Chondrocyte (in vitro differentiated cells): ENCODE data around the gene ENKUR. TPM values are rescaled to one million over a fixed set of nuclear protein-coding genes. Genes with fewer than 3 reads are reported as not detected.

Source experiments
- DNase-seq: peaks from one replicate; pipeline ENCODE4 v3.0.0; 2021; ENCODE audit warnings: mixed read lengths, low spot score
- H3K27ac Mint-ChIP-seq: one replicate; pipeline ENCODE4 v1.8.0; 2021; ENCODE audit warnings: mild to moderate bottlenecking, moderate library complexity, mixed read lengths; ENCODE audit not compliant: unreplicated experiment
- H3K27me3 Mint-ChIP-seq: 2 replicates; pipeline ENCODE4 v1.8.0; 2021; ENCODE audit warnings: low read depth, mixed read lengths
- H3K36me3 Mint-ChIP-seq: 2 replicates; pipeline ENCODE4 v1.8.0; 2021; ENCODE audit warnings: low read depth, mixed read lengths
- H3K4me1 Mint-ChIP-seq: 2 replicates; pipeline ENCODE4 v1.8.0; 2021; ENCODE audit warnings: low read depth, mild to moderate bottlenecking, mixed read lengths
- H3K4me3 Mint-ChIP-seq: one replicate; pipeline ENCODE4 v1.8.0; 2021; ENCODE audit warnings: mild to moderate bottlenecking, moderate library complexity, mixed read lengths; ENCODE audit not compliant: unreplicated experiment
- H3K9me3 Mint-ChIP-seq: 2 replicates; pipeline ENCODE4 v1.8.0; 2021; ENCODE audit warnings: low read depth, mixed read lengths
- total RNA-seq: library from RNA; stranded (reverse); gene quantifications from 3 replicates; pipeline ENCODE4 v1.2.1, GENCODE V29; 2021
- TF ChIP-seq, protein P1 (sequence below): fragments of 200-600 bp; sonication (generic); IDR thresholded peaks from 2 replicates; pipeline ENCODE4 v1.5.0; 2021; ENCODE audit warnings: antibody characterized with exemption, mild to moderate bottlenecking, moderate library complexity

The ENKUR gene
- total RNA-seq, 1 donor from 2014 or later: 0.45 TPM

DNA sequence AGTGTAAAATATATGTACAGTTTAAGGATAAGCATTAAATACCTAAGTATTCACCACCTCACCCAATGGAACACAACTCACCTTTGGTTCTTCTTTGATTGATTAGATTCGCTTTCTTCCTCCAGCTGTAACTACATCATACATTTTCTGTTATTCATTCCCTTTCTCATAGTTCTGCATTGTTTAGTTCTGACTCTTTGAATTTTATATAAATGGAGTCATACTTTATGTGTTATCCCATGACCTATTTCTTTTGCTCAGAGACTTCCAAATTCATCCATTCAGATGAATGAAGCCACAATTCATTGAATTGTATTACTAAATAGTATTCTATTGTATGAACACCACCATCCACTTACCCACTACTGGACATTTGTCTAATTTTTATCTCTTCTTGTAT lies 12.8 kb upstream of the ENKUR start:
- no peak for DNase-seq
- H3K36me3 Mint-ChIP-seq: peaks cover 6% of the 10 kb centered on the region
- no peaks in the 10 kb centered on the region for H3K27me3 Mint-ChIP-seq
- TF ChIP-seq, protein P1, sequence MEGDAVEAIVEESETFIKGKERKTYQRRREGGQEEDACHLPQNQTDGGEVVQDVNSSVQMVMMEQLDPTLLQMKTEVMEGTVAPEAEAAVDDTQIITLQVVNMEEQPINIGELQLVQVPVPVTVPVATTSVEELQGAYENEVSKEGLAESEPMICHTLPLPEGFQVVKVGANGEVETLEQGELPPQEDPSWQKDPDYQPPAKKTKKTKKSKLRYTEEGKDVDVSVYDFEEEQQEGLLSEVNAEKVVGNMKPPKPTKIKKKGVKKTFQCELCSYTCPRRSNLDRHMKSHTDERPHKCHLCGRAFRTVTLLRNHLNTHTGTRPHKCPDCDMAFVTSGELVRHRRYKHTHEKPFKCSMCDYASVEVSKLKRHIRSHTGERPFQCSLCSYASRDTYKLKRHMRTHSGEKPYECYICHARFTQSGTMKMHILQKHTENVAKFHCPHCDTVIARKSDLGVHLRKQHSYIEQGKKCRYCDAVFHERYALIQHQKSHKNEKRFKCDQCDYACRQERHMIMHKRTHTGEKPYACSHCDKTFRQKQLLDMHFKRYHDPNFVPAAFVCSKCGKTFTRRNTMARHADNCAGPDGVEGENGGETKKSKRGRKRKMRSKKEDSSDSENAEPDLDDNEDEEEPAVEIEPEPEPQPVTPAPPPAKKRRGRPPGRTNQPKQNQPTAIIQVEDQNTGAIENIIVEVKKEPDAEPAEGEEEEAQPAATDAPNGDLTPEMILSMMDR: no peak
- peaks cover 21% of the 10 kb centered on the region for H3K4me1 Mint-ChIP-seq
- H3K27ac Mint-ChIP-seq: no peak overlapping the region
- H3K4me3 Mint-ChIP-seq: no peak overlapping the region
- peaks cover 7% of the 10 kb centered on the region for H3K9me3 Mint-ChIP-seq

DNA sequence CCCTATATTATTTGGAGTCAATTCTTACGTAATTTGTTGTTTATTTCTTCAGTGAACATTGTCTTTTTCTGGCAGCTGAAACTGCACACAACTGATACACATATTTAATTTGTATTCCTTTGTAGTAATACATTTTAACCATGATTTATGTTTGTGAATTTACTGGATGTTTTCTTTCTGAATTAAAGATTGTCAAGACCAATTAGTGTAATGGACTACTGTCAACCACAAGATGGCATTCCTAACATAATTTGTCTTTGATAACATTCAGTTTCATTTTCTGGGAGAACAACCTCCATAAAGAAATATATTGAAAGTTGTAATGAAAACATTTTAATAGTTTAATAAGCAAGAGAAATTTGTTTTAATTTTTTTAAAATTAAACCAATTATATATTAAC lies 10.5 kb upstream of the ENKUR start:
- no peak for DNase-seq
- Mint-ChIP-seq H3K36me3 (peaks cover 6% of the 10 kb centered on the region), H3K9me3 (peaks cover 7% of the 10 kb centered on the region), H3K27me3 (no peaks in the 10 kb centered on the region), H3K27ac (no peak overlapping the region), H3K4me3 (no peak overlapping the region), H3K4me1 (peaks cover 42% of the 10 kb centered on the region)
- TF ChIP-seq, protein P1: peak; percentile 73

DNA sequence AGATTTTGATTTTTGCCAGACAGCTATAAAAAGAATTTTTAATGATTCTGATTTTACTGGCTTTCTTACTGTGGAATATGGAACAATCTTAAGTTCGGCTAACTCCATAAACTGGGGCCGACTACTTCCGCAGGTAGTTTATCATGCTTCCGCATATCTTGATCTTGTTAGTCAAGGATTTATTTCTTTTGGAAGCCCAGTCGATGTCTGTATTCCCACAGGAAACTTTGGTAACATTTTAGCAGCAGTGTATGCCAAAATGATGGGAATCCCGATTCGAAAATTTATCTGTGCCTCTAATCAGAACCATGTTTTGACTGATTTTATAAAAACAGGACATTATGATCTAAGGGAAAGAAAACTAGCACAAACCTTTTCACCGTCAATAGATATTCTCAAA lies 8.6 kb upstream of the ENKUR start:
- Mint-ChIP-seq H3K4me1 (peaks cover 42% of the 10 kb centered on the region), H3K36me3 (no peaks in the 10 kb centered on the region), H3K9me3 (no peaks in the 10 kb centered on the region), H3K27ac (no peak overlapping the region), H3K4me3 (no peak overlapping the region), H3K27me3 (no peaks in the 10 kb centered on the region)
- TF ChIP-seq, protein P1: no peak
- DNase-seq: no peak

DNA sequence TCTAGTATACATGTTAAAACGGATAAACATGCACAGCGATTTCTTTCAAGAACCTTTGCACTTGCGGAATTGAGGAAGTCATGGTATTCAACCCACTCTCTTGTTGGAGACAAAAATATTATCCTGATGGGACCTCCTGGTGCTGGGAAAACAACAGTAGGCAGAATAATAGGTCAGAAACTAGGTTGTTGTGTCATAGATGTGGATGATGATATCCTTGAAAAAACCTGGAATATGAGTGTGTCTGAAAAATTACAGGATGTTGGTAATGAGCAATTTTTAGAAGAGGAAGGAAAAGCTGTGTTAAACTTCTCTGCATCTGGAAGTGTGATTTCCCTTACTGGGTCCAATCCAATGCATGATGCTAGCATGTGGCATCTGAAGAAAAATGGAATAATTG lies 7.3 kb upstream of the ENKUR start:
- no peak overlapping the region for H3K27ac Mint-ChIP-seq
- no peak overlapping the region for H3K4me3 Mint-ChIP-seq

DNA sequence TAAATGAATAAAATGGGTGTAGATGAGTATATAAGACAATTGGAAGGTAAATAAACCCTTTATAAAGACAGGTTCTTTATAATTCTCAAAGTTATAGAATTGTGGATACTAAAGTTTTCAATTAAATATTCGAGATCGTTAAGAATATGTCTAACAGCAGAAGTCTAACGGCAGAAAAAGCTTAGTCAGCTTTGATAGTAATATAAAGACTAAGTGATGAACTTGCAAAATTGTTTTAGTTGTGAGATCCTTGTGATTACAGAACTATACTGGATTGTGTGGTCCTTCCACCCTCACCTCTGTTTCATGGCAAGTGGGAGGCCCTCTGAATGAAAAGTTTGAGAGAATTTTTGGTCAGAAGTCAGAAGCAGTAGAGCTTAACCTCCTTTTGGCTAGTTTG lies 2.7 kb upstream of the ENKUR start:
- H3K27ac Mint-ChIP-seq: no peak overlapping the region
- no peaks in the 10 kb centered on the region for H3K27me3 Mint-ChIP-seq
- no peak for DNase-seq
- peaks cover 42% of the 10 kb centered on the region for H3K4me1 Mint-ChIP-seq
- H3K36me3 Mint-ChIP-seq: no peaks in the 10 kb centered on the region
- H3K4me3 Mint-ChIP-seq: no peak overlapping the region
- TF ChIP-seq, protein P1: no peak
- H3K9me3 Mint-ChIP-seq: no peaks in the 10 kb centered on the region

More for the DNA sequence above, 7.3 kb upstream of the ENKUR start:
- Mint-ChIP-seq H3K27me3 (no peaks in the 10 kb centered on the region), H3K4me1 (peaks cover 38% of the 10 kb centered on the region), H3K36me3 (no peaks in the 10 kb centered on the region), H3K9me3 (no peaks in the 10 kb centered on the region)
- DNase-seq: no peak
- TF ChIP-seq, protein P1: no peak
